KMS-11 (cell line): ENCODE measurements around the gene COX7A2L.
"Not testable (repeated sequence)": the region's sequence is repeated elsewhere in the genome, so short reads cannot be mapped to it uniquely, and the experiment has no call there.

ENCODE experiments used
- H2AFZ ChIP-seq: fragments of 200-600 bp; sonication (generic); 2 replicates; pipeline ENCODE4 v1.6.1; 2016; ENCODE audit warnings: antibody characterized with exemption, mixed run types, low read depth
- H3K27ac ChIP-seq: fragments of 200-600 bp; sonication (generic); 2 replicates; pipeline ENCODE4 v1.6.1; 2016; ENCODE audit warnings: mild to moderate bottlenecking, mixed run types
- H3K27me3 ChIP-seq: fragments of 200-600 bp; sonication (generic); 2 replicates; pipeline ENCODE4 v1.6.1; 2017; ENCODE audit warnings: mild to moderate bottlenecking, low read depth, mixed run types, moderate library complexity; ENCODE audit not compliant: insufficient read depth
- H3K36me3 ChIP-seq: fragments of 200-600 bp; sonication (generic); 2 replicates; pipeline ENCODE4 v1.6.1; 2017; ENCODE audit warnings: mild to moderate bottlenecking, mixed run types; ENCODE audit not compliant: insufficient read depth
- H3K4me1 ChIP-seq: fragments of 200-600 bp; sonication (generic); 2 replicates; pipeline ENCODE4 v1.6.1; 2016; ENCODE audit warnings: mild to moderate bottlenecking, low read depth, mixed run types; ENCODE audit not compliant: poor library complexity, severe bottlenecking
- H3K4me2 ChIP-seq: fragments of 200-600 bp; sonication (generic); 2 replicates; pipeline ENCODE4 v1.7.0; 2016; ENCODE audit warnings: mild to moderate bottlenecking, mixed run types
- H3K4me3 ChIP-seq: fragments of 200-600 bp; sonication (generic); IDR thresholded peaks from 2 replicates; pipeline ENCODE4 v1.6.1; 2017; ENCODE audit warnings: low read depth, low read length, mixed read lengths; ENCODE audit not compliant: insufficient read depth
- H3K79me2 ChIP-seq: fragments of 200-600 bp; sonication (generic); 2 replicates; pipeline ENCODE4 v1.6.1; 2016; ENCODE audit warnings: low read depth, mixed run types; ENCODE audit not compliant: insufficient read depth
- H3K9ac ChIP-seq: fragments of 200-600 bp; sonication (generic); 2 replicates; pipeline ENCODE4 v1.6.1; 2016; ENCODE audit warnings: mild to moderate bottlenecking, mixed run types
- H4K20me1 ChIP-seq: fragments of 200-600 bp; sonication (generic); 2 replicates; pipeline ENCODE4 v1.6.1; 2016; ENCODE audit warnings: mild to moderate bottlenecking, mixed run types; ENCODE audit not compliant: insufficient read depth
- TF ChIP-seq, protein P1 (sequence below): fragments of 200-600 bp; sonication (generic); conservative IDR thresholded peaks from 2 replicates; pipeline ENCODE4 v1.6.1; 2017; ENCODE audit warnings: low read depth, mild to moderate bottlenecking, antibody characterized with exemption, low read length, moderate library complexity, mixed read lengths

COX7A2L gene

DNA sequence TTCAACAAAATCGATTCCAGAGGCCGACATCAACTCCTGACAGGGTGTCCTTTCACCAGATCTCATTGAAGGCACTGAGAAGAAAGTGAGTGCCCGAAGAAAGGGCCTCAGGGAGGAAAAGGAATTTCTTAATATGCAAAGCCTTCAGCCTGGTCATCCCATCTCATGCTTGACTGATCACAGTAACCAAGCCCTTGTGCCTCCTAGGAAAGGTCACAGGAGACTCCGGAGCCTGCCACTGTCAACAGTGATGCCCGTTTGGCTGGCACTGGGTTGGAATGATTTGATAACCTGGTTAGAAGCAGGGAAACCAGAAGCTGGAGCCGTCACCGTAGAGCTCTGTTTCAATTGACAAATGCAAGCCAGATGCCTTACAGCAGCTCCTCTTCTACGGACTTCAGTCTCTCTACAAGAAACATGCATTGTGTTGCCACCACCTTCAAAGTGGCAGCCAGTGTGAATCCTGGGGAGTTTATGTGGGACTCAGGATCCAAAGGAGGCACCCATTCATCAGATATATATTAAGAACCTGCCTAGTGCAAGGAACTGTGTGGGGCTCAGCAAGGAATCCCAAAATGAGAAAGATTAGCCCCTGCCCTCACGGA lies 24.6 kb downstream of the COX7A2L start:
- Histone ChIP-seq H3K9ac (no peak overlapping the region), H3K79me2 (no peaks in the 10 kb centered on the region), H3K27me3 (no peaks in the 10 kb centered on the region), H2AFZ (no peak overlapping the region), H3K4me2 (no peak overlapping the region), H3K36me3 (peaks cover 6% of the 10 kb centered on the region; the same call in 1 of the 2 replicates), H3K4me3 (no peak overlapping the region), H3K4me1 (no peaks in the 10 kb centered on the region), H4K20me1 (no peaks in the 10 kb centered on the region), H3K27ac (no peak overlapping the region)
- TF ChIP-seq, protein P1, sequence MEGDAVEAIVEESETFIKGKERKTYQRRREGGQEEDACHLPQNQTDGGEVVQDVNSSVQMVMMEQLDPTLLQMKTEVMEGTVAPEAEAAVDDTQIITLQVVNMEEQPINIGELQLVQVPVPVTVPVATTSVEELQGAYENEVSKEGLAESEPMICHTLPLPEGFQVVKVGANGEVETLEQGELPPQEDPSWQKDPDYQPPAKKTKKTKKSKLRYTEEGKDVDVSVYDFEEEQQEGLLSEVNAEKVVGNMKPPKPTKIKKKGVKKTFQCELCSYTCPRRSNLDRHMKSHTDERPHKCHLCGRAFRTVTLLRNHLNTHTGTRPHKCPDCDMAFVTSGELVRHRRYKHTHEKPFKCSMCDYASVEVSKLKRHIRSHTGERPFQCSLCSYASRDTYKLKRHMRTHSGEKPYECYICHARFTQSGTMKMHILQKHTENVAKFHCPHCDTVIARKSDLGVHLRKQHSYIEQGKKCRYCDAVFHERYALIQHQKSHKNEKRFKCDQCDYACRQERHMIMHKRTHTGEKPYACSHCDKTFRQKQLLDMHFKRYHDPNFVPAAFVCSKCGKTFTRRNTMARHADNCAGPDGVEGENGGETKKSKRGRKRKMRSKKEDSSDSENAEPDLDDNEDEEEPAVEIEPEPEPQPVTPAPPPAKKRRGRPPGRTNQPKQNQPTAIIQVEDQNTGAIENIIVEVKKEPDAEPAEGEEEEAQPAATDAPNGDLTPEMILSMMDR = no peak

DNA sequence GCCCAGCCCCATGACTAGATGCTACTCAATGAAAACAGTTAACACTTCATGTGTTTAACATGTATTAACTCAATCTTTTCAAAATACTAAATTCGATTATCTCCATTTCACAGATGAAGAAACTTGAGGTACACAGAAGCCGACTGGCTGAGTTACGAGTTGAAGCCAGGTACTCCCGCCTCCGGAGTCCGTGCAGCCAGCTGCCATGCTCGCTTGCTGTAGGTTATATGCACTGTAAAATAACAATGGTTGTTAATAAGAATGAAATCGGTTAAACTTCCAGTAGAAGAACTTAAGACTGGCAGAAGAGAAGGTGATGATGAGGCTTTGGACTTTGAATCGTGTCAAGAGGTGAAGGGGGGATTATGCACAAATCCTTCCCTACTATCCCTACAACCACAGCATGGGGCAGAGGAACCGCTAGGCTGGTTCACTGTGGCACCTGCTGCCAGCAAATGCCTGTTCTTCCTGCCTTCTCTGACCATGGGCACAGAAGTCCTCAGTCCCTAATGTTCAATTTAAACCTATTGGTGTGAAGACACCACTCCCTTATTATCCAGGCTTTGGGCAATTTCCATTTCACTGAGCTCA lies 25.4 kb downstream of the COX7A2L start:
- H3K27ac ChIP-seq = no peak overlapping the region
- H2AFZ ChIP-seq = no peak overlapping the region
- H4K20me1 ChIP-seq = no peaks in the 10 kb centered on the region
- H3K9ac ChIP-seq = no peak overlapping the region
- H3K4me2 ChIP-seq = no peak overlapping the region
- H3K4me3 ChIP-seq = no peak overlapping the region
- H3K79me2 ChIP-seq = no peaks in the 10 kb centered on the region
- H3K36me3 ChIP-seq = peaks cover 6% of the 10 kb centered on the region; the same call in 1 of the 2 replicates
- H3K4me1 ChIP-seq = no peaks in the 10 kb centered on the region
- TF ChIP-seq, protein P1 = no peak
- H3K27me3 ChIP-seq = no peaks in the 10 kb centered on the region

DNA sequence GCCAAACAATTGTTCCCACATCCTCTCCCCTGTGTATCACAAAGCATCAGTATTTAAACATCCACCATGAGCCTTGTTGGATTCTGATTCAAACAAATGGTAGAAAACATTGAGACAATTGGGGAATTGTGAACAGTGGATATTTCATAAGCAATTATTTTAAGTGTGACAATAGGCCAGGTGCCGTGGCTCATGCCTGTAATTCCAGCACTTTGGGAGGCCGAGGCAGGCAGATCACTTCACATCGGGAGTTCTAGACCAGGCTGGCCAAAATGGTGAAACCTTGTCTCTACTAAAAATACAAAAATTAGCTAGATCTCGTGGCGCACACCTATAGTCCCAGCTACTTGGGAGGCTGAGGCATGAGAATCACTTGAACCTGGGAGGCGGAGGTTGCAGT lies 26.2 kb downstream of the COX7A2L start:
- H3K27ac ChIP-seq, H2AFZ ChIP-seq, H3K4me3 ChIP-seq, H4K20me1 ChIP-seq, H3K79me2 ChIP-seq, H3K27me3 ChIP-seq, H3K36me3 ChIP-seq, H3K4me2 ChIP-seq, H3K9ac ChIP-seq, H3K4me1 ChIP-seq: not testable (repeated sequence)

DNA sequence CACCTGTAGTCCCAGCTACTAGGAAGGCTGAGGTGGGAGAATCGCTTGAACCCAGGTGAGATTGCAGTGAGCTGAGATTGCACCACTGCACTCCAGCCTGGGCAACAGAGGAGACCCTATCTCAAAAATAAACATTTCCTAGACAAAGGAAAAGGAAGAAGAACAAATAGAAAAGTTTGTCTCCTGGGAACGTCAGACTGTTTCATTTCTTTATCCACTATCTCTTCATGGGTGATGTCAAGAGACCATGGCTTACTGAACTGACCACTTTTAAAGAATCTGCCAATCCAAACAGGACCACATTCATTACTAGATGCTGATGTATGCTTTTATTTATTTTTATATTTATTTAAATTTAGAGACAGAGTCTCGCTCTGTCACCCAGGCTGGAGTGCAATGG lies 26.8 kb downstream of the COX7A2L start:
- Histone ChIP-seq H3K79me2 (no peaks in the 10 kb centered on the region), H4K20me1 (no peaks in the 10 kb centered on the region), H2AFZ (no peak overlapping the region), H3K4me3 (no peak overlapping the region), H3K4me2 (no peak overlapping the region), H3K9ac (no peak overlapping the region), H3K27me3 (no peaks in the 10 kb centered on the region), H3K36me3 (peaks cover 6% of the 10 kb centered on the region; the same call in 1 of the 2 replicates), H3K27ac (no peak overlapping the region), H3K4me1 (no peaks in the 10 kb centered on the region)
- TF ChIP-seq, protein P1 = no peak

DNA sequence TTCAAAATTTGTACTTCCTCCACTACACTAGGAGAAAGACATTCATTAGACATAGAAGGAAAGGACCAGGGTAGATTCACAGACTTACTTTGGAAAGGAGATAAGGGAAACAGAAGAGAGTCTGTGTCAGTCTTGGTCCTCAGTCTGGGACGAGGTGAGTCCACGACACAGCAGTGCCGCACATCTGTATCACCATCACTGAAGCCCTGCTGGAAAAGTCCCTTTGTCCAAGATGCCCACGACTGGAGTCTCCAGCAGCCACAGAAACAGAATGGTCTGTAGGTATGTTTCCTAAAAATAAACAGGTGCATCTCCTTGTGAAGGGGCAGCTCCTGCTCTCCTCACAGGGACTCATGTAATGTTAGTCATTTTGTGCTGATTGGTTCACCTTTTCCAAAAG lies 27.4 kb downstream of the COX7A2L start:
- TF ChIP-seq, protein P1 = no peak
- Histone ChIP-seq H3K4me2 (no peak overlapping the region), H3K4me3 (no peak overlapping the region), H3K4me1 (no peaks in the 10 kb centered on the region), H3K27me3 (no peaks in the 10 kb centered on the region), H2AFZ (no peak overlapping the region), H3K79me2 (no peaks in the 10 kb centered on the region), H3K36me3 (peaks cover 6% of the 10 kb centered on the region; the same call in 1 of the 2 replicates), H3K9ac (no peak overlapping the region), H3K27ac (no peak overlapping the region), H4K20me1 (no peaks in the 10 kb centered on the region)
